OCI-LY3 (cell line): Measurements from ENCODE around the gene LRFN2.

Experiments used
- CTCF ChIP-seq: fragments of 200-600, 300-600 bp; sonication (generic); IDR thresholded peaks from 2 replicates; pipeline ENCODE4 v1.5.1; 2014; ENCODE audit warnings: antibody characterized with exemption, low read length, low read depth
- EZH2phosphoT487 ChIP-seq: fragments of 200-600 bp; shearing (Covaris generic); IDR thresholded peaks from 2 replicates; pipeline ENCODE4 v1.6.1; 2018; ENCODE audit warnings: antibody characterized with exemption, mixed run types, low read depth

GRCh38 chr6:40537446-40537845 is 49.7 kb downstream of the LRFN2 start:
- no peak for TF ChIP-seq CTCF
- no peak for TF ChIP-seq EZH2phosphoT487
